GM12874 (cell line): ENCODE results near the gene EIF1.

Source experiments
- TF ChIP-seq, protein P1 (sequence below): IDR thresholded peaks from 2 replicates; pipeline ENCODE4 v1.5.1; 2011; ENCODE audit warnings: low read depth, mild to moderate bottlenecking, control low read depth, low read length, moderate library complexity; ENCODE audit not compliant: insufficient read depth

EIF1 gene

DNA sequence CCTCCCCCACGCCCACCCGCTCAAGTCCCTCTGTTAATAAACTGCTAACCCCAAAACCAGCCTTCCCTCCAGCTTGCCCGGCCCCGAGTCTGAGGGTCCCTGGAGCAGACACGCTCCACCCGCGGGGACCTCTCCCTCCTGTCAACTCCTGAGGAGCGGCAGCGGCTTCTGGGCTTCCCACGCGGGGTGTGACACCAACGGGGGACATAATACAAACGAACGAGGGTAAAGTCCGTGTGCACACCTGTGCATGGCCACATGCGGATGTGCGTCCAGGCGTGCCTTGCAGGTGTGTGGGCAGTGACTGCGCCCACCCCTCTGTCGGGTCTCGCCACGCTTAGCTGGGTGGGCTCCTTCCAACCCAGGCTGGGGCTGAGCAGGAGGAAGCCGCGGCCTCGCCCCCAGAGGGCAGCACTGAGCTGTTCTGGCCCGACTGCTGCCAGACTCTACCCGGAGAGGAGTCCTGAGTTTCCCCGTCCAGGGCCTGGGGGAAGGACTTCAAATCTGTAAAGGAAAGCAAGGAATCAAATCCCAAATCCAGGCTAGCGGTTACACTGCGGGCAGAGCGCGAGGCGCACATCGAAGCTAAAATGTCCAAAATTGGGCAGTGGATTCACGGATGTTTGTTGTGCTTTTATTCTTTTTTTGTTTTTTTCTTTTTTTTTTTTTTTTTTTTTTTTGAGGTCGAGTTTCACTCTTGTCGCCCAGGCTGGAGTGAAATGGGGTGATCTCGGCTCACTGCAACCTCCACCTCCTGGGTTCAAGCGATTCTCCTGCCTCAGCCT is 40.1 kb upstream of the EIF1 start:
- TF ChIP-seq, protein P1, sequence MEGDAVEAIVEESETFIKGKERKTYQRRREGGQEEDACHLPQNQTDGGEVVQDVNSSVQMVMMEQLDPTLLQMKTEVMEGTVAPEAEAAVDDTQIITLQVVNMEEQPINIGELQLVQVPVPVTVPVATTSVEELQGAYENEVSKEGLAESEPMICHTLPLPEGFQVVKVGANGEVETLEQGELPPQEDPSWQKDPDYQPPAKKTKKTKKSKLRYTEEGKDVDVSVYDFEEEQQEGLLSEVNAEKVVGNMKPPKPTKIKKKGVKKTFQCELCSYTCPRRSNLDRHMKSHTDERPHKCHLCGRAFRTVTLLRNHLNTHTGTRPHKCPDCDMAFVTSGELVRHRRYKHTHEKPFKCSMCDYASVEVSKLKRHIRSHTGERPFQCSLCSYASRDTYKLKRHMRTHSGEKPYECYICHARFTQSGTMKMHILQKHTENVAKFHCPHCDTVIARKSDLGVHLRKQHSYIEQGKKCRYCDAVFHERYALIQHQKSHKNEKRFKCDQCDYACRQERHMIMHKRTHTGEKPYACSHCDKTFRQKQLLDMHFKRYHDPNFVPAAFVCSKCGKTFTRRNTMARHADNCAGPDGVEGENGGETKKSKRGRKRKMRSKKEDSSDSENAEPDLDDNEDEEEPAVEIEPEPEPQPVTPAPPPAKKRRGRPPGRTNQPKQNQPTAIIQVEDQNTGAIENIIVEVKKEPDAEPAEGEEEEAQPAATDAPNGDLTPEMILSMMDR, result peak; percentile 97

DNA sequence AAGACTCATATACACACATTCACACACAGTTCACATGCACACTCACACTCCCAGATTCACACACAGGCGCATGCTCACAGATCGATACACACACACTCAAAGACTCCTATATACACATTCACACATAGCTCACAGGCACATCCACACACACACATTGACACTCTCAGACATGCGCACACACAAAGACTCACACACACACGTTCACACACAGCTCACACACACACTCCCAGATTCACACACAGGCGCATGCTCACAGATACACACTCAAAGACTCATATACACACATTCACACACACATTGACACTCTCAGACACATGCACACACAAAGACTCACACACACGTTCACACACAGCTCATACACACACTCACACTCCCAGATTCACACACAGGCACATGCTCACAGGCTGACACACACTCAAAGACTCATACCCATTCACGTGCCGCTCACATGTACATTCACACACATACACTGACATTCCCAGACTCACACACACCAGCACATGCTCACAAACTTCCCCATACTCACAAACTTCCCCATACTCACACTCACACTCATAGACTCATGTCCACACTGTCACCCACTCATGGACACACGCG is 38.7 kb upstream of the EIF1 start:
- TF ChIP-seq, protein P1, result no peak

DNA sequence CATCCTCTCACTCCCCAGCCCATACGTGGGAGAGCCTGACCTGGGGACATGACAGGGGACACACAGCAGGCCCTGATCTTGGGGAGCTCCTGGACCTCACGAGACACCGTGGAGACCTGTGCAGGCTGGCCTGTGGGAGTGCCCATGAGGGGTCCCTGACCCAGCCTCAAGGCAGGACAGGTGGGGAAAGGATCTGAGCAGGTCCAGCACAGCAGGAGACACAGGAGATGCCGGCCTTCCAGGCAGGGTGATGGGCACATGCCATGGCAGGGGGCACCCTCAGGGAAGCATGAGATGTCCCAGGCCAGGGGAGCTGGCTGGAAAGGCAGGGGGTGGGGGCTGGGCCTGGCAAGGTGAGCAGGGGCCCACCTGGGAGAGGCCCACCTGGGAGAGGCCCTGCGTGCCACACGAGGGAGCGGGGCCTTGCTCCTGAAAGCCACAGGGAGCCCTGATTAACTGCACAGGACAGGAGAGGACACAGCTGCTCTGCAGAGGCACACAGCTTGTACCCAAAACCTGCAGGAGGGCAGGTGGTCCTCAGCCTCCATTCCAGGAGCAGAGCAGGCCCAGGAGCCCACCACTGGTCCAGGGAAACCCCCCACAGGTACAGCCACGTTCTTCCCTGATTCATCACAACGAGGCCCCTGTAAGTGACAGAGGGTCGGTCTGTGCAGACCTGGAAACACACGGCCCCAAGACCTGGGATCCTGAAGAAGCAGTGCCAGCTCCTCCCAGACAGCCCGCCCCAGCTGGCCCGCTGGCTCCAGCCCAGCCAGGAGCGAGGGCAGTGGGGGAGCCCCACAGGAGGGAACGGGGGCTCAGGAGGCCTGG is 37.7 kb upstream of the EIF1 start:
- TF ChIP-seq, protein P1, result no peak

DNA sequence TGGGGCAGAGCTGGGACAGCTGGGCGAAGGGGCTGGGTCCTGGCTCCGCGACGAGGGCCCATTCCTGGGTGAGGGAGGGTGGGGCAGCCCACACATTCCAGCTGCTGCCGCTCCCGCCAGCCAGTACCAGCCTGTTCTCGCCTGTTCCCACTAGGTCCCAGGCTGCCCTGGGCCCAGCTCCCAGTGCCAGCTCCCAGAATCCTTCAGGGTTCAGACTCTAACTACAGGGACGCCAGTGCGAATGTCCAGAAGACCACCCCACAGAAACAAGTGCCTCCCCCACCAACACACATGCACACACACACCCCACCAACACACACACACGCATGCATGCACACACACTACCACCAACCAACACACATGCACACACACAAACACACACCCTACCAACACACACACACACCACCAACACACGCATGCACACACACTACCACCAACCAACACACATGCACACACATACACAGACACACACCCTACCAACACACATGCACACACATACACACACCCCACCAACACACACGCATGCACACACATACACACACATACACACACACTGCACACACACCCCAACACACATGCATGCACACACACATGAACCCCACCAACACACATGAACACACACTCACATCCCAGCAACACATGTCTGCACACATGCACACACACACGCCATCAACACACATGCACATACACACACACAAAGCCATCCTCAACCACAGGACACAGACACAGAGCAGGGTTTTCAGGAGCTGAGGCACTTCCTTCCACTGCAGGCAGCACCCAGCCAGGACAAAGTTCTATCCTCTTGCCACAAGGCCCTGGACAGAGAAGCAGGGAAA is 36.8 kb upstream of the EIF1 start:
- TF ChIP-seq, protein P1, result no peak

DNA sequence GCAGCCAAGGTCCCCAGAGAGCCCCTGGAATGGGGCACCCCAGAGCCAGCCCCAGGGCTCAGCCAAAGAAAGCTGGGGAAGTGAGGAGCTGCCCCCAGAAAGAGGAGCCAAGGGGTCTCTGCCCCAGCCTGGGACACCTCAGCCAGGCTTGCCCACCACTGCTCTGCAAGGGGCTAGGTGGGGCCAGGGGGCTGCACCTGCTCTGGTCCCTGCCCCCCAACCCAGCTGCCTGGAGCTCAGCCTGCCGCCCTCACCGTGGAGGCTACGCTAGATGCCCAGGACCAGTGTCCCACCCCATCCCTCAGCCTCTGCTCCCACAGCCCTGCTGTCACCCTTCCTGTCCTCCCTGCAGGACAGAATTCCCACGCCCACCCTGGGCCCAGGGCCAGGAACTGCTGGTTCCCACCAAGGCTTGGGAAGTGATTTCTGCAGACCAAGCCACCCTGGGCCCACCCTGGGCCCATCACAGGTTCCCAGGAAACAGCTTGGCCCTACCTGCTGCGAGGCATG is 36.2 kb upstream of the EIF1 start:
- TF ChIP-seq, protein P1, result no peak

DNA sequence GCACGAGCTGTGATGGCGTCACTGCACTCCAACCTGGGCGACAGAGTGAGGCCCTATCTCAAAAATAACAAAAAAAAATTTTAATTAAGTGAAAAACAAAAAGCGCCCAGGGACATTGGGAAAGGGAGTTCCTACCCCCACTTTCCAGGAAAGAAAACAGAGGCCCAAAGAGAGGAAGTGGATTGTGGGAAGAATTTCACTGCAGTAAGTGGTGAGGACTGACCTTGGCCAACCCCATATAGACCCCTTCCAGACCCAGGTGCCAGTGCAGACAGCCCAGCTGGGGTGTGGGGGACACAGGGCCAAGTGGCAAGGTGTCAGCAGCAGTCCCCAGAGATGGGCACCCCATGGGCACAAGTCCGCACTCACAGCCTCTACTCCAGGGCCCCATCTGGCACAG is 35.3 kb upstream of the EIF1 start:
- TF ChIP-seq, protein P1, result no peak
